NCI-H446 treated with DMSO at 0.1 percent for 48 hours (cell line): Measurements from ENCODE around the gene MPPED1.

ENCODE experiments used
- DNase-seq: peaks from one replicate; lab custom pipeline; 2025; lab: John Stamatoyannopoulos, UW

The MPPED1 gene

GRCh38 chr22:43526117-43526655, 114.4 kb downstream of the MPPED1 start:
- no peak for DNase-seq

- DNase-seq, result no peak
These were observed 115.1 kb downstream of the MPPED1 start for GRCh38 chr22:43526946-43527345.

- DNase-seq, result no peak
These were observed 117.0 kb downstream of the MPPED1 start for GRCh38 chr22:43528601-43529360.

GRCh38 chr22:43529461-43529860, 117.6 kb downstream of the MPPED1 start:
- DNase-seq, result no peak

- no peak for DNase-seq
These were observed 118.1 kb downstream of the MPPED1 start for GRCh38 chr22:43529934-43530333.

- DNase-seq, result no peak
These were observed 118.8 kb downstream of the MPPED1 start for GRCh38 chr22:43530349-43531201.

GRCh38 chr22:43531651-43532050, 119.8 kb downstream of the MPPED1 start:
- DNase-seq, result no peak

- no peak for DNase-seq
These were observed 120.7 kb downstream of the MPPED1 start for GRCh38 chr22:43532301-43533155.

- DNase-seq, result no peak
These were observed 121.3 kb downstream of the MPPED1 start for GRCh38 chr22:43533156-43533530.

GRCh38 chr22:43533656-43534428, 122.0 kb downstream of the MPPED1 start:
- DNase-seq, result no peak

GRCh38 chr22:43534916-43535315, 123.1 kb downstream of the MPPED1 start:
- DNase-seq, result no peak

GRCh38 chr22:43535336-43535735, 123.5 kb downstream of the MPPED1 start:
- no peak for DNase-seq

GRCh38 chr22:43535741-43536140, 123.9 kb downstream of the MPPED1 start:
- DNase-seq, result no peak

- DNase-seq, result no peak
These were observed 125.3 kb downstream of the MPPED1 start for GRCh38 chr22:43537019-43537585.

- no peak for DNase-seq
These were observed 128.0 kb downstream of the MPPED1 start for GRCh38 chr22:43539572-43540528.

GRCh38 chr22:43540529-43540923, 128.7 kb downstream of the MPPED1 start:
- DNase-seq, result no peak

GRCh38 chr22:43541022-43541421, 129.2 kb downstream of the MPPED1 start:
- no peak for DNase-seq

GRCh38 chr22:43541462-43542407, 129.9 kb downstream of the MPPED1 start:
- no peak for DNase-seq
